ELR (cell line): ENCODE results near the gene SPATA9.

Experiments
- DNase-seq: peaks from one replicate; pipeline ENCODE4 v3.0.0-alpha.2; 2015; ENCODE audit warnings: low read depth

The SPATA9 gene

DNA sequence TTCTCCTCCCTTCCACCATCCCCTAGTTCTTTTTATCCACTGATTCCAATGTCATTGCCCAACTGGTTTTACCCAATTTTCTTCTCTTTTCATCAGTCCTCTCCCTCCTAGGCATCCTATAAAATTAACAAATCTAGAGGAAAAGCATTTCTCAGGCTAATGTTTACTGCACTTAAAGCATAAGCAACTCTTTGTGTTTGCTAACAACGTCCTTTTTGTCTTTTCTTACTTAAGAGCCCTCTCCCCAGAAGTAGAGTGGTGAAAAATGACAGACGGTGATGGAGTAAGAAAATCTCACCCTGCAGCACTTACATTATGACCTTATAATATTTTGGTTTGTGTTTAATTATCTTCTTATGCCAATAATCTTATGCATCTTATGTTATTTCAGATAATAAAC lies 1.6 kb upstream of the SPATA9 start:
- no peak for DNase-seq

DNA sequence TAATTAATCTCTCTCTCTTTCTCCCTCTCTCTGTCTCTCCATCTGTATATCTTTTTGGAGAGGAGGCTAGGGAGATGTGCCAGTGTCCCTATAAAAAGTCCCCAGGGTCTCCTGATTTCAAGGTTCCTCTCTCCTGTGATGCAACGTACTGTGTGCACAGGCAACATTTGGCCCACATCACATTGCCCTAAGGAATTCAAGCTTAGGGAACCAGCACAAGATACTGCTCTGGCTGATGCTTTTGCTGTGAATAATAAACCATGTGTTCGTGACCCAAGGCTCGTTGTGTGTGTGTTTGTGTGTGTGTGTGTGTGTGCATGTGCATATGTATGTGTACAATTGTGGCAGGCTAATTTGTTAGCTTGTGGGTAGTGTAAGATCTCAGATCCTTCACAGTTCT lies 9.7 kb downstream of the SPATA9 start:
- no peak for DNase-seq

DNA sequence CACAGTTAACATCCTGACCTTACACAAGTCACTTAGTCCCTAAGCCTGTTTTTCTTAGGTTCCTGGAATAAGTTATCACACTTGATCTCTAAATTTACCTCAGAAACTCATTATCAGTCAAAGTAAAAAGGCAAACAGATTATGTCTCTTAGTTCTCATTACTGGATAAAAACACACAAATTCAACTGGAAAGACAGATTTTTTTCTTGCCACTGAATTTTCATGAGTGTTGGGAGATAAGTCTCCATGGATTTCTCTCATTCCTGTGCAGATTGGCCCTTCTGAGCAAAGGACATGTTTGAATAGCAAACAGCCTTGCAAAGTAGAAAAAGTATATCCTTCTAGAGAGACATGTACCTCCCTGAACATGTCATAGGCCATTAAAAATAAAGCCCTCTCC lies 10.2 kb downstream of the SPATA9 start:
- DNase-seq = no peak

- no peak for DNase-seq
These were observed 11.0 kb downstream of the SPATA9 start for GRCh38 chr5:95671826-95672225.

GRCh38 chr5:95670568-95670967 lies 12.2 kb downstream of the SPATA9 start:
- no peak for DNase-seq

- DNase-seq = no peak
These were observed 12.8 kb downstream of the SPATA9 start for GRCh38 chr5:95669985-95670384.

GRCh38 chr5:95669540-95669939 lies 13.3 kb downstream of the SPATA9 start:
- peak; percentile 74 for DNase-seq

DNA sequence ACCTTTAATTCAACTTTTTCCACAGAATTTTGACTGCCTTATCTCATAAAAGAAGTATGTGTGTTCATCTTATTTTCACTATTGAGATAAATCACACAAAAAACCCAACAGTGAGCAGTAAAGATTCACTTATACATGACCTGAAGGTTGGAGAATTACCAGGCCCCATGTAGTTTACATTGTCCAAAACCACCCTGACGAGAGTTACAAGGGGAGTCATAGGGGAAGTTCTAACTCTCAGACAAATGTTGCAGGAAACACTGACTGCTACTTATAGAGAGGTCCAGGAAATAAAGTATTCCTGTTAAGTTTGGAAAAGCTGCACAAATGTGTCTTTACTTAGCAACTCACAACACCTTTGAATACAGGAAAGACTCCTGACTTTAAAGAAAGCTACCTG lies 14.1 kb downstream of the SPATA9 start:
- DNase-seq = peak; percentile 20

DNA sequence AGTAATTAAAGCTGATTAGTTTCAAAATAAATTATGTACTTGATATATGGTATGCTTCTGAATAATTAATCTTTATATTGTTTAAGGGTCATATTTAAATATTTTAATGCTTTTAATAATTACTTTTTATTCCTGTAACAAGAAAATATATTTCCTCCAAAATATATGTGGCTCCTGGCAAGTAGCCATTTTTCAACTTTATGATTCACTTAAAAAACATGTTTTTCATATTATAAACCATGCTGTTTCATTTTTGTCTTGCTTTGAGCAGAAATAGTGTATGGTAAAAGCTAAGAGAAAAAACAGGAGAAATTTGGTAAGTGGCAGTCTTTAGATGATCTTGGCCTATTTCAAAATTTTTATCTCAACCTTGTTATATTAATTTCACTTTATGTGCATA lies 14.6 kb downstream of the SPATA9 start:
- peak; percentile 64 for DNase-seq

GRCh38 chr5:95667678-95668077 lies 15.1 kb downstream of the SPATA9 start:
- DNase-seq = no peak

DNA sequence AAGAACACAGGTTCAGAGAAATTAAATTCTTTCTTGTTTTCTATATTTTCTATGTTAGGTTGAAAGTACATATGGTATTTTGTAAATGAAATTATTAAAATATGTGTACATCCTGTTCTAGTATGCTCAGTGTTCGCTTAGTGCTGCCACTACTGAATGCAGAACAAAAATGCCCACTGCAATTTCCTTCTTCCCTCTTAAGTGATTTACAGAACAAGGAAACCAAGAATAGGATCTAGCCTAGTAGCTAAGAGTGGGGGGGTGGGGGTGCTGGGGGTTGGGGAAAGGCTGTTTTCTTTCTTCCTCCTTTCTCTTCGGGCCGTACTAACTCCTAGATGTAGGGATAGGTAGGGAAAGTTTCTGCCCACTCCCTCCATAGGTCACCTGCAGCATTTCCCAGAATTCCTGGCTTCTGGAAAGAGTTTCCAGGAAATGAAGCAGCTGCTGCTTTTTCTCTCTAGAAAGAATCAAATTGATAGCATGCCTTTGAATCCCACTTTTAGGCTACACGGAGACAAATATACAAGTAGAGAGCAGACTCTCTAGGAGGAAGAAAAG lies 15.7 kb downstream of the SPATA9 start:
- DNase-seq = no peak

DNA sequence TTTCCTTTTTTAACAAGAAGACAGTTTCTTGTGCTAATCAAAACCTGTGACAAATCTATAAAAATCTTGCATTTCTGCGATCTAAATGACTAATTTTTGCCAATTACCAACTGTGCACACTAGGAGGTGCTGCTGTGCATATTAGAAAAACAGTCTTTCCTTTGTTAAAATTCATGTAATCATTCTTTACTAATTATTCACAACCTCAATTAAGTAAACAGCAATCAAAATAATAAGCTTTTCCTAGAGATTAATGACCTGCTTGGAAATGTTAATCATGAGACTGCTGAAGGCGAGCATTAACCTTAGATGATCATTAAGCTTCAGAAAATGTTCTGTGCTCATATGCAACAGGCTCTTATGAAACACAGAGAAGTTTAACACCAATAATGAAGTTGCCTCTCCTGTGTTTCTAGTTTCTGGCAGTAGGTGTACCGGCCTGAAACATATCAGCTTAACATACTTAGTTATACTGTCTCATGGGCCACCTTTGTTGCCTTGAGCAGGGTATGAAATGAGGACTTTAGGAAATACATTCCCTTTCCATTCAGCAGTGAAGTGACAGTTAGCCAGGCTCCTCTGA lies 18.5 kb downstream of the SPATA9 start:
- peak; percentile 63 for DNase-seq

DNA sequence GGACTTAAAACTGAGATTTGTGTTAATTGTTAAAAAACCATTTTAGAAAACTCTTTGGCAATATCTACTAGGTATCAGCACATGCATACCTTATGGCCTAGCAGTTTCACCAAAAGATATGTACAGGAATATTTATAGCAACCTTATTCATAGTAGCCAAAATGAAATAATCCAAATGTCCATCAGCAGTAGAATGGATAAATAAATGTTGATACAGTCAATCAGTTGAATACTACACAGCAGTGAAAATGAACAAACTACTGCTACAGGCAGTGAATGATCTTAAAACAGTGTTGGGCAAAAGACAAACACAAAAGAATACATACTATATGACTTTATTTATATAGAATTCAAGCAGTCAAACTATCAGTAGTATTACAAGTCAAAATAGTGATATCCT lies 19.8 kb downstream of the SPATA9 start:
- no peak for DNase-seq

DNA sequence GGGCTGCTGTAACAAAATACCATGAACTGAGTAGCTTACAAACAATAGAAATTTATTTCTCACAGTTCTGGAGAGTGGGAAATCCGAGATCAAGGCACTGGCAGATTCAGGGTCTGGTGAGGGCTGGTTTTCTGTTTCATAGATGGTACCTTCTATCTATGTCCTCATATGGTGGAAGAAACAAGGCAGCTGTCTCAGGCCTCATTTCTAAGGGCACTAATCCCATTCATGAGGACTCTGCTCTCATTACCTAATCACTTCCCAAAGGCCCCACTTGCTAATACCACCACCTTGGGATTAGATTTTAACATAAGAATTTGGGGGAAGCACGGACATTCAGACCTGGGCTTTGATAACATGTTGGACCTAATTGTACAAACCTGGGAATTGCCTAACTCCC lies 22.7 kb downstream of the SPATA9 start:
- no peak for DNase-seq

DNA sequence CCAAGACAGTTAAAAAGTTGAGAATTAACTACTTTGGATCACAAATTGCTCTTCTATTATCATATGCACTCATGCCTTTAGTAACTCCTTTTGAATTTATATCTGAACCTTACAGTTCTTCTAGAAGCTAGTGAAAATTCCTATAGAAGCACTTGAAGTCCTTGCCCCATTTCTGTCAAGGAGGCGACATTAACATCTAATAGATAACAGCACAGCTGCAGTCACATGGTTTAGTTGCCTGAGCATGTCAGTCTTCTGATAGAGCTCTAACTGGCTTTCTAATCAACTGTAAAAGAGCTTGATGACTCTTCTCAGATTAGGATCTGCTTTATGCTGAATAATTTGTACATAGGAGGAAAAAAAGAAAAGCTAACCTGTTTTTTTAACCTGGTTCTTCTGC lies 27.2 kb downstream of the SPATA9 start:
- DNase-seq = no peak

- no peak for DNase-seq
These were observed 28.6 kb downstream of the SPATA9 start for GRCh38 chr5:95654196-95654595.

DNA sequence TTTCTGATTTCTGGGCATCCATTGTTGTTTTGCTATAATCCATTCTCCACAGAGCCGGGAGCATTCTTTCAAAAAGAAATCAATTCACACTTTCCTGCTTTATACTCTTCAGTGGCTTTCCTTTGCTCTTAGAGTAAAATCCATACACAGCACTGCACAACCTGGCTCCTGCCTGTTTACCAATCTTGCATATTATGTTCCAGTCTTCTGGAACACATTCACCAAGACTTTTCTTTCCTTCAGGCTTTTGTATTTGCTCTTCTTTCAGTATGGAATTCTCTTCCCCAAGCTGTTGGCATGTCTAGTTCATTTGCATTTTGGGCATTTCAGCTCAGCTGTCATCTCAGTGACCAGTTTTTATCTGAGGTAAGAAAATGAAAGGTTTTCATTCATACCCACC lies 29.9 kb downstream of the SPATA9 start:
- no peak for DNase-seq

DNA sequence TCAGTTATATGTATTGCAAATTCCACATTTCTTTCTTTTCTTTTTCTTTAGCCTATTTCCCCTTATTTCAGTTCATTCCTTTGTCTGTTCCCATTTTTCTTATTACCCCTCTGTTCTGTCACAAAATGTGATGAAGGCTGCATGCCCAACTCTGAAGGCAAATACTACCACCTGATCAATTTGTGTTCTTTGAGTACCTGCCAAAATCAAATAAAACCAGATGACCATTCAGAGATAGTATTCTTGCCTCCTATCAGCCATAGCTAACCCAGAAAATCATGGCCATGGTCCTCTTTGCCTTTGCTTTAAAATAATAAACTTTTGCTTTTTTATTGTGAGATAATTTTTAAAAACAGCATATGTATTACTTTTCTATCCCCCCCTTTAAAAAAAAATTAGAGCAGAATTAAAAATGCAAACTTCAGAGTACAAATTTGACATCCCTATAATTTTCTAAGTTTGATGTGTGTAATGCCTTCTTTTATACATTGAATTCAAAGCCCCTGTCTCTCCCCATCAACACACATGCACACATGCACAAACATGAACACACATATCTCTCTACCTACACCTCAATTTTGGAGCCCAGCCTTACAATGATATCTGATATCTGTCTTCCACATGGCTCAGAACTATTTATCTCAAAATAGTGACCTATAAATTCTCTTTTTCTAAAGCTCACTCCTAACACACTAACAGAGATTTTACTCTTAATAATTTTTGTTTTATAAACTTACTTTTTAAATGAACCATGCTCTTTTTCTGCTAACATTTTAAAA lies 32.8 kb downstream of the SPATA9 start:
- no peak for DNase-seq

DNA sequence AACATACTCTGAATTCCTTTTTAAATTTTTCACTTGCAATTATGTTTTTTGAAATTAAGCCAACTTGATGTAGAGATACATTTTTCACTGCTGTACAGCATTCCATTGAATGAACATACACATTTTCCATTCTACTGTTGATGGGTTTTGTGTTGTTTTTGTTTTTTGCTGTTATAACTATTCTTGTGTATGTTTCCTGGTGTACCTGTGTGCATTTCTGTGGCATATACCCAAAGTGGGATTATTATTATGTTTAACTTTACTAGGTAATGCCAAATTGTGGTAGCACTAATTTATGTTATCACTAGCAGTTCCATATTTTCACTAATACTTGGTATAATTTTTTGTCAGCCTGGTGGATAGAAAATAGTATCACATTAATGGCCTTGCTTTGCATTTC lies 33.5 kb downstream of the SPATA9 start:
- no peak for DNase-seq

GRCh38 chr5:95647886-95648860 lies 34.6 kb downstream of the SPATA9 start:
- DNase-seq = no peak

- DNase-seq = peak; percentile 98
These were observed 36.0 kb downstream of the SPATA9 start, which contains the start of gene RFESD for GRCh38 chr5:95646569-95647431. RFESD (plus strand) TSS chr5:95646777; CDS start chr5:95652272, 5,495 bp downstream.
